Measurements from ENCODE around the gene BTBD18. TPM values are rescaled to one million over a fixed set of nuclear protein-coding genes. Genes with fewer than 3 reads are reported as not detected.
A peak's percentile ranks its signal among the peaks of the same experiment; 100 is the strongest.

The BTBD18 gene
- total and polyA plus RNA-seq, 12 donors: not detected

GRCh38 chr11:57752954-57753353 is 1.3 kb upstream of the BTBD18 start:
- no peak overlapping the region for H3K4me3 ChIP-seq
- no peak overlapping the region for H3K27ac ChIP-seq
- intact Hi-C loops (cut with DNase I): loop anchor here in 6 of 10 donors (2.0 to 10.0 kb wide), 4 partner anchors 48 to 764 kb away; no protein-coding TSS in a partner anchor
- TF ChIP-seq CTCF (IDR thresholded peaks at IDR 0.05): no peak
- peak in 4 of 8 donors; percentile 7 to 69 (median 14) for ATAC-seq
- H3K36me3 ChIP-seq: peaks cover 0 to 19% (median 0%) of the 10 kb centered on the region in 9 donors
- no peaks in the 10 kb centered on the region for H3K27me3 ChIP-seq
- peaks cover 0 to 15% (median 6%) of the 10 kb centered on the region in 9 donors for H3K4me1 ChIP-seq
- no peak for DNase-seq
- WGBS, 2 donors: 97% methylated on average over 30 of the region's 30 CpGs
- H3K9me3 ChIP-seq: no peaks in the 10 kb centered on the region

- no peak for TF ChIP-seq CTCF (IDR thresholded peaks at IDR 0.05)
- ATAC-seq (no peak), DNase-seq (no peak)
- Histone ChIP-seq H3K27ac (peak overlapping the region in 3 of 10 donors; percentile 54 to 61 (median 56)), H3K27me3 (no peaks in the 10 kb centered on the region), H3K4me1 (peaks cover 0 to 10% (median 6%) of the 10 kb centered on the region in 9 donors), H3K4me3 (no peak overlapping the region), H3K9me3 (no peaks in the 10 kb centered on the region), H3K36me3 (peaks cover 0 to 36% (median 0%) of the 10 kb centered on the region in 9 donors)
- intact Hi-C loops (cut with DNase I): loop anchor here in 5 of 10 donors (2.0 to 10.0 kb wide), 4 partner anchors 50 to 766 kb away; no protein-coding TSS in a partner anchor
These were observed 443 bp downstream of the BTBD18 start for GRCh38 chr11:57751176-57751575.

- H3K27ac ChIP-seq: no peak overlapping the region
- H3K4me3 ChIP-seq: no peak overlapping the region
- H3K27me3 ChIP-seq: no peaks in the 10 kb centered on the region
- intact Hi-C loops (cut with DNase I): loop anchor here in 2 of 10 donors (10.0 kb wide), 2 partner anchors 58 to 768 kb away; no protein-coding TSS in a partner anchor
- no peaks in the 10 kb centered on the region for H3K9me3 ChIP-seq
- 70 to 88% methylated on average over 1 of the region's 1 CpG for WGBS, 2 donors
- H3K36me3 ChIP-seq: peaks cover 0 to 73% (median 20%) of the 10 kb centered on the region in 9 donors
- TF ChIP-seq CTCF (IDR thresholded peaks at IDR 0.05): no peak
- H3K4me1 ChIP-seq: peaks cover 2 to 25% (median 19%) of the 10 kb centered on the region in 9 donors
- no peak for ATAC-seq
- no peak for DNase-seq
These were observed 4.7 kb downstream of the BTBD18 start for GRCh38 chr11:57746920-57747319.

GRCh38 chr11:57745206-57745605 is 6.4 kb downstream of the BTBD18 start:
- H3K4me3 ChIP-seq: no peak overlapping the region
- H3K36me3 ChIP-seq: peaks cover 0 to 75% (median 20%) of the 10 kb centered on the region in 9 donors
- DNase-seq (no peak), ATAC-seq (no peak)
- H3K9me3 ChIP-seq: no peaks in the 10 kb centered on the region
- peaks cover 2 to 28% (median 22%) of the 10 kb centered on the region in 9 donors for H3K4me1 ChIP-seq
- H3K27me3 ChIP-seq: no peaks in the 10 kb centered on the region
- TF ChIP-seq CTCF (IDR thresholded peaks at IDR 0.05): no peak
- intact Hi-C loops (cut with DNase I): loop anchor here in 2 of 10 donors (10.0 kb wide), 2 partner anchors 60 to 770 kb away; no protein-coding TSS in a partner anchor
- H3K27ac ChIP-seq: no peak overlapping the region
- WGBS, 2 donors: 51 to 78% methylated on average over 5 of the region's 5 CpGs

All from heart right ventricle (tissue), 16 donors.